Ishikawa (cell line): ENCODE results near the gene GRIK4.
A peak's percentile ranks its signal among the peaks of the same experiment; 100 is the strongest.

Experiments used
- CEBPB ChIP-seq: IDR thresholded peaks from 2 replicates; pipeline ENCODE4 v1.6.1; 2012
- CREB1 ChIP-seq: IDR thresholded peaks from 2 replicates; pipeline ENCODE4 v1.6.1; 2012; ENCODE audit warnings: low read depth
- EGR1 ChIP-seq: IDR thresholded peaks from 2 replicates; pipeline ENCODE4 v1.6.1; 2012
- EP300 ChIP-seq: IDR thresholded peaks from 2 replicates; pipeline ENCODE4 v1.6.1; 2012; ENCODE audit warnings: borderline replicate concordance
- FOXM1 ChIP-seq: IDR thresholded peaks from 2 replicates; pipeline ENCODE4 v1.6.1; 2012; ENCODE audit warnings: low read depth, borderline replicate concordance
- MAX ChIP-seq: IDR thresholded peaks from 2 replicates; pipeline ENCODE4 v1.6.1; 2012
- NFIC ChIP-seq: IDR thresholded peaks from 2 replicates; pipeline ENCODE4 v1.6.1; 2012
- RAD21 ChIP-seq: IDR thresholded peaks from 2 replicates; pipeline ENCODE4 v1.6.1; 2012; ENCODE audit warnings: low read depth
- REST ChIP-seq: IDR thresholded peaks from 2 replicates; pipeline ENCODE4 v1.6.1; 2012; ENCODE audit warnings: low read depth, mild to moderate bottlenecking
- TAF1 ChIP-seq: IDR thresholded peaks from 2 replicates; pipeline ENCODE4 v1.6.1; 2012; ENCODE audit warnings: low read depth, mild to moderate bottlenecking
- TCF12 ChIP-seq: IDR thresholded peaks from 2 replicates; pipeline ENCODE4 v1.6.1; 2012; ENCODE audit warnings: low read depth
- TEAD4 ChIP-seq: IDR thresholded peaks from 2 replicates; pipeline ENCODE4 v1.6.1; 2012
- USF1 ChIP-seq: IDR thresholded peaks from 2 replicates; pipeline ENCODE4 v1.6.1; 2012
- YY1 ChIP-seq: IDR thresholded peaks from 2 replicates; pipeline ENCODE4 v1.6.1; 2012; ENCODE audit warnings: low read depth
- ZBTB7A ChIP-seq: IDR thresholded peaks from 2 replicates; pipeline ENCODE4 v1.6.1; 2012; ENCODE audit warnings: low read depth

The GRIK4 gene

GRCh38 chr11:120566176-120566575 is 54.6 kb downstream of the GRIK4 start:
- TF ChIP-seq EP300: peak; percentile 58; the same call in 1 of the 2 replicates
- no peak for TF ChIP-seq TAF1
- peak; percentile 30; the same call in 1 of the 2 replicates for TF ChIP-seq NFIC
- TF ChIP-seq MAX: no peak
- TF ChIP-seq TEAD4: peak; percentile 81

GRCh38 chr11:120568572-120569307 is 57.2 kb downstream of the GRIK4 start:
- TF ChIP-seq REST (no peak), ZBTB7A (0 out of 2 replicates have a peak, but pooled peaks have one; percentile 23)

- TF ChIP-seq TCF12: no peak
- TF ChIP-seq USF1: no peak
- TF ChIP-seq EGR1: no peak
- no peak for TF ChIP-seq ZBTB7A
- TF ChIP-seq YY1: no peak
- no peak for TF ChIP-seq RAD21
- no peak for TF ChIP-seq REST
- TF ChIP-seq EP300: no peak
- TF ChIP-seq TAF1: no peak
- no peak for TF ChIP-seq CREB1
- TF ChIP-seq FOXM1: no peak
- TF ChIP-seq NFIC: no peak
- TF ChIP-seq MAX: no peak
- TF ChIP-seq TEAD4: no peak
Measured at GRCh38 chr11:120569861-120570260, 58.3 kb downstream of the GRIK4 start.

- TF ChIP-seq USF1 (no peak), TEAD4 (no peak), EP300 (no peak), FOXM1 (no peak)
Measured at GRCh38 chr11:120571476-120571875, 59.9 kb downstream of the GRIK4 start.

- TF ChIP-seq CEBPB (no peak), NFIC (no peak), USF1 (no peak), EGR1 (no peak), REST (no peak), MAX (no peak), ZBTB7A (no peak), RAD21 (no peak), TAF1 (no peak), EP300 (no peak), YY1 (no peak), CREB1 (no peak), TEAD4 (no peak), FOXM1 (no peak), TCF12 (no peak)
Measured at GRCh38 chr11:120573756-120574354, 62.3 kb downstream of the GRIK4 start.
